DND-41 (cell line): ENCODE data around the gene SLC39A11.

Source experiments
- ATAC-seq: fragments of 200-7000 bp; cut with Tn5 transposase; 3 replicates; pipeline ENCODE4 v1.9.1; 2021; ENCODE audit warnings: low read depth; ENCODE audit not compliant: insufficient read depth
- DNase-seq: peaks from one replicate; pipeline ENCODE4 v3.0.0-alpha.2; 2020
- H2AFZ ChIP-seq: 2 replicates; pipeline ENCODE4 v1.6.0; 2012; ENCODE audit warnings: low read depth, low read length
- H3K27ac ChIP-seq: 2 replicates; pipeline ENCODE4 v1.5.1; 2012; ENCODE audit warnings: low read length, inconsistent platforms
- H3K27me3 ChIP-seq: fragments of 200-600 bp; sonication (generic); 2 replicates; pipeline ENCODE4 v1.6.0; 2012; ENCODE audit warnings: low read length, mild to moderate bottlenecking, inconsistent platforms; ENCODE audit not compliant: insufficient read depth, poor library complexity
- H3K36me3 ChIP-seq: 2 replicates; pipeline ENCODE4 v1.5.1; 2012; ENCODE audit warnings: low read length, inconsistent platforms; ENCODE audit not compliant: insufficient read depth
- H3K4me1 ChIP-seq: 2 replicates; pipeline ENCODE4 v1.5.1; 2012; ENCODE audit warnings: mild to moderate bottlenecking, low read length; ENCODE audit not compliant: insufficient read depth
- H3K4me2 ChIP-seq: 2 replicates; pipeline ENCODE4 v1.6.0; 2012; ENCODE audit warnings: mild to moderate bottlenecking, moderate library complexity, low read length, inconsistent platforms; ENCODE audit not compliant: insufficient read depth
- H3K4me3 ChIP-seq, 2 experiments: fragments of 200-600 bp in 1 of 2; shearing (Covaris generic) in 1 of 2; 2 replicates each; pipeline ENCODE4 v1.5.1; 2012 to 2016; ENCODE audit warnings: inconsistent platforms in 2 of 2, low read length in 2 of 2, mild to moderate bottlenecking in 2 of 2, low read depth in 1 of 2, moderate library complexity in 1 of 2
- H3K79me2 ChIP-seq: 2 replicates; pipeline ENCODE4 v1.6.0; 2012; ENCODE audit warnings: low read length, inconsistent platforms; ENCODE audit not compliant: insufficient read depth
- H3K9ac ChIP-seq: 2 replicates; pipeline ENCODE4 v1.6.0; 2012; ENCODE audit warnings: low read depth, mild to moderate bottlenecking, inconsistent platforms, low read length, moderate library complexity
- H3K9me3 ChIP-seq: 2 replicates; pipeline ENCODE4 v1.5.1; 2012; ENCODE audit warnings: low read length, moderate library complexity, mild to moderate bottlenecking, inconsistent platforms; ENCODE audit not compliant: insufficient read depth, severe bottlenecking
- H4K20me1 ChIP-seq: 2 replicates; pipeline ENCODE4 v1.6.0; 2012; ENCODE audit warnings: low read length; ENCODE audit not compliant: insufficient read depth
- CTCF ChIP-seq: IDR thresholded peaks from 2 replicates; pipeline ENCODE4 v1.5.1; 2012; ENCODE audit warnings: borderline replicate concordance, low read length, moderate library complexity, mild to moderate bottlenecking; ENCODE audit not compliant: poor library complexity, severe bottlenecking; ENCODE audit errors: extremely low read depth
- EZH2 ChIP-seq: IDR thresholded peaks from 3 replicates; pipeline ENCODE4 v1.6.1; 2012; ENCODE audit warnings: borderline replicate concordance, low read depth, mild to moderate bottlenecking, moderate library complexity, low read length, inconsistent platforms; ENCODE audit not compliant: severe bottlenecking

SLC39A11 gene

GRCh38 chr17:72839131-72839725 is 253.3 kb downstream of the SLC39A11 start:
- no peak overlapping the region for H3K4me3 ChIP-seq
- TF ChIP-seq CTCF: no peak
- no peak for TF ChIP-seq EZH2
- no peaks in the 10 kb centered on the region for H3K79me2 ChIP-seq
- H4K20me1 ChIP-seq: no peaks in the 10 kb centered on the region
- H2AFZ ChIP-seq: no peak overlapping the region
- H3K27ac ChIP-seq: no peak overlapping the region
- H3K27me3 ChIP-seq: no peaks in the 10 kb centered on the region
- no peak overlapping the region for H3K4me2 ChIP-seq
- H3K36me3 ChIP-seq: peaks cover 2% of the 10 kb centered on the region; the same call in 1 of the 2 replicates
- H3K9me3 ChIP-seq: peaks cover 5% of the 10 kb centered on the region
- H3K9ac ChIP-seq: no peak overlapping the region
- no peaks in the 10 kb centered on the region for H3K4me1 ChIP-seq
- DNase-seq: no peak
- no peak for ATAC-seq

GRCh38 chr17:72838581-72838980 is 253.9 kb downstream of the SLC39A11 start:
- TF ChIP-seq CTCF (no peak), EZH2 (no peak)
- no peak for ATAC-seq
- H3K79me2 ChIP-seq: no peaks in the 10 kb centered on the region
- no peaks in the 10 kb centered on the region for H3K27me3 ChIP-seq
- H3K27ac ChIP-seq: no peak overlapping the region
- H3K36me3 ChIP-seq: peaks cover 2% of the 10 kb centered on the region; the same call in 1 of the 2 replicates
- no peaks in the 10 kb centered on the region for H3K4me1 ChIP-seq
- no peak overlapping the region for H3K9ac ChIP-seq
- no peak overlapping the region for H3K4me2 ChIP-seq
- H3K9me3 ChIP-seq: peaks cover 5% of the 10 kb centered on the region
- H4K20me1 ChIP-seq: no peaks in the 10 kb centered on the region
- H2AFZ ChIP-seq: no peak overlapping the region
- no peak overlapping the region for H3K4me3 ChIP-seq
- no peak for DNase-seq

- Histone ChIP-seq H3K4me1 (no peaks in the 10 kb centered on the region), H3K79me2 (no peaks in the 10 kb centered on the region), H3K27ac (no peak overlapping the region), H4K20me1 (no peaks in the 10 kb centered on the region), H3K36me3 (peaks cover 2% of the 10 kb centered on the region; the same call in 1 of the 2 replicates), H3K27me3 (no peaks in the 10 kb centered on the region), H3K9ac (no peak overlapping the region), H2AFZ (no peak overlapping the region), H3K4me3 (no peak overlapping the region), H3K4me2 (no peak overlapping the region), H3K9me3 (peaks cover 5% of the 10 kb centered on the region)
- no peak for TF ChIP-seq EZH2
- no peak for TF ChIP-seq CTCF
- ATAC-seq: no peak
- no peak for DNase-seq
Observed at GRCh38 chr17:72838068-72838467, 254.4 kb downstream of the SLC39A11 start.
